OCI-LY7 (cell line): Measurements from ENCODE around the gene C1QA. TPM values are rescaled to one million over a fixed set of nuclear protein-coding genes. Genes with fewer than 3 reads are reported as not detected.

ENCODE experiments used
- BruUV-seq: library from RNA; stranded (reverse); fragments of 400-500 nt; replicated peaks from 2 replicates; lab custom pipeline; 2021; lab: Mats Ljungman, UMichigan
- CTCF ChIA-PET: fragments of 300-600 bp; sonication (Branson Sonifier 250); formaldehyde crosslinking; loops from one replicate; lab custom pipeline; 2022; ENCODE audit warnings: antibody characterized with exemption; ENCODE audit not compliant: unreplicated experiment; lab: Charles Lee
- POLR2A ChIA-PET: fragments of 300-600 bp; sonication (Branson Sonifier 250); formaldehyde crosslinking; loops from one replicate; lab custom pipeline; 2022; ENCODE audit warnings: antibody characterized with exemption; lab: Charles Lee
- DNase-seq: peaks from one replicate; pipeline ENCODE4 v3.0.0-alpha.2; 2015; ENCODE audit warnings: low spot score
- H2AFZ ChIP-seq: fragments of 200-600 bp; sonication (generic), shearing (Covaris generic); 2 replicates; pipeline ENCODE4 v1.6.1; 2014; ENCODE audit warnings: mild to moderate bottlenecking, antibody characterized with exemption, low read length, moderate library complexity
- H3K27ac ChIP-seq: fragments of 200-600 bp; sonication (generic); 2 replicates; pipeline ENCODE4 v1.5.1; 2014; ENCODE audit warnings: mixed run types, low read depth, mild to moderate bottlenecking, moderate library complexity, low read length, inconsistent platforms; ENCODE audit not compliant: poor library complexity, severe bottlenecking
- H3K36me3 ChIP-seq: fragments of 200-600 bp; sonication (generic); 2 replicates; pipeline ENCODE4 v1.6.1; 2014; ENCODE audit warnings: mild to moderate bottlenecking, antibody characterized with exemption, low read length, moderate library complexity, mixed read lengths; ENCODE audit not compliant: insufficient read depth
- H3K4me1 ChIP-seq: fragments of 200-600 bp; sonication (generic); 2 replicates; pipeline ENCODE4 v1.5.1; 2014; ENCODE audit warnings: mild to moderate bottlenecking, low read length; ENCODE audit not compliant: insufficient read depth, poor library complexity, severe bottlenecking
- H3K4me2 ChIP-seq: fragments of 200-600 bp; sonication (generic); 2 replicates; pipeline ENCODE4 v1.6.1; 2014; ENCODE audit warnings: mild to moderate bottlenecking, low read length
- H3K4me3 ChIP-seq: fragments of 200-600 bp; sonication (generic); 2 replicates; pipeline ENCODE4 v1.5.1; 2014; ENCODE audit warnings: mild to moderate bottlenecking, low read depth, low read length; ENCODE audit not compliant: poor library complexity, severe bottlenecking
- H3K79me2 ChIP-seq: fragments of 200-600 bp; sonication (generic); 2 replicates; pipeline ENCODE4 v1.6.1; 2016; ENCODE audit warnings: low read depth, mild to moderate bottlenecking, low read length, moderate library complexity, mixed read lengths; ENCODE audit not compliant: insufficient read depth
- H3K9me2 ChIP-seq: fragments of 200-600 bp; sonication (generic); 2 replicates; pipeline ENCODE4 v1.6.1; 2016; ENCODE audit warnings: mild to moderate bottlenecking, low read length, mixed read lengths; ENCODE audit not compliant: insufficient read depth
- H3K9me3 ChIP-seq: fragments of 200-600 bp; sonication (generic); 2 replicates; pipeline ENCODE4 v1.6.1; 2014; ENCODE audit warnings: mild to moderate bottlenecking, mixed run types, low read length, mixed read lengths
- H4K20me1 ChIP-seq: fragments of 200-600 bp; sonication (generic); 2 replicates; pipeline ENCODE4 v1.6.1; 2014; ENCODE audit warnings: mild to moderate bottlenecking, antibody characterized with exemption, low read length, moderate library complexity, mixed read lengths; ENCODE audit not compliant: insufficient read depth
- EZH2phosphoT487 ChIP-seq: fragments of 200-600 bp; sonication (generic); IDR thresholded peaks from 2 replicates; pipeline ENCODE4 v1.6.1; 2018; ENCODE audit warnings: low read depth, borderline replicate concordance, mild to moderate bottlenecking, mixed run types, antibody characterized with exemption, low read length, moderate library complexity, mixed read lengths
- intact Hi-C: fragments of 100-400 bp; cut with micrococcal nuclease; formaldehyde crosslinking; loops from one replicate; pipeline ENCODE4 v1.10.0; 2022; ENCODE audit not compliant: unreplicated experiment
- total RNA-seq, 2 experiments: library from RNA; depleted of rRNA in 1 of 2; stranded (reverse); fragments of >200 nt in 1 of 2; shearing (Covaris generic) in 1 of 2; gene quantifications; 2 replicates each; pipeline ENCODE4 v1.2.3, GENCODE V29; 2014 to 2022
- TF ChIP-seq, protein P1 (sequence below): fragments of 200-600 bp; sonication (generic); conservative IDR thresholded peaks from 2 replicates; pipeline ENCODE4 v1.5.1; 2014; ENCODE audit warnings: mild to moderate bottlenecking, antibody characterized with exemption, low read length, moderate library complexity, mixed read lengths

The C1QA gene
- total RNA-seq, 2 experiments from 2014 or later: not detected

DNA sequence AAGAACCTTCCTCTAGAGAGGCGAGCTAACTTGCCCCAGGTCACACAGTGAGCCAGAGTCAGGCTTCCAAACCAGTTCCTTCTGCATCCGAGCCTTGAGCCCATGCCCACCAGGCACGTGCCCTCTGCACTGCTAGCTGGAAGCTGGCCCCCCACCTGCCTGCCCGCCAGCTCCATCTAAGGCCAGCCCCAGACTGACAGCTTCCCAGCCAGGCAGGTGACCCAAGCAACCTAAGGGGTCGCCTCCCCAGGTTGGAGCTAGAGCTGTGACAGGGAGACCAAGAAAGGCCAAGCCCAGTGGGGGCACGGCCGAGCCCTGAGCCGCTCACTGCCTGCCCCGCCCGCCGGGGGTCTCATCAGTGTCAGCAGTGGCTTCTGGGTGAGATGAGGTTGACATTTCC, 19.9 kb upstream of the C1QA start:
- H3K4me1 ChIP-seq: no peaks in the 10 kb centered on the region
- ChIA-PET CTCF (no interaction called here), POLR2A (no interaction called here)
- H4K20me1 ChIP-seq: no peaks in the 10 kb centered on the region
- no peak for DNase-seq
- no peaks in the 10 kb centered on the region for H3K79me2 ChIP-seq
- no peak overlapping the region for H3K4me2 ChIP-seq
- H2AFZ ChIP-seq: no peak overlapping the region
- H3K9me2 ChIP-seq: no peaks in the 10 kb centered on the region
- BruUV-seq: no TSS peak
- TF ChIP-seq, protein P1, sequence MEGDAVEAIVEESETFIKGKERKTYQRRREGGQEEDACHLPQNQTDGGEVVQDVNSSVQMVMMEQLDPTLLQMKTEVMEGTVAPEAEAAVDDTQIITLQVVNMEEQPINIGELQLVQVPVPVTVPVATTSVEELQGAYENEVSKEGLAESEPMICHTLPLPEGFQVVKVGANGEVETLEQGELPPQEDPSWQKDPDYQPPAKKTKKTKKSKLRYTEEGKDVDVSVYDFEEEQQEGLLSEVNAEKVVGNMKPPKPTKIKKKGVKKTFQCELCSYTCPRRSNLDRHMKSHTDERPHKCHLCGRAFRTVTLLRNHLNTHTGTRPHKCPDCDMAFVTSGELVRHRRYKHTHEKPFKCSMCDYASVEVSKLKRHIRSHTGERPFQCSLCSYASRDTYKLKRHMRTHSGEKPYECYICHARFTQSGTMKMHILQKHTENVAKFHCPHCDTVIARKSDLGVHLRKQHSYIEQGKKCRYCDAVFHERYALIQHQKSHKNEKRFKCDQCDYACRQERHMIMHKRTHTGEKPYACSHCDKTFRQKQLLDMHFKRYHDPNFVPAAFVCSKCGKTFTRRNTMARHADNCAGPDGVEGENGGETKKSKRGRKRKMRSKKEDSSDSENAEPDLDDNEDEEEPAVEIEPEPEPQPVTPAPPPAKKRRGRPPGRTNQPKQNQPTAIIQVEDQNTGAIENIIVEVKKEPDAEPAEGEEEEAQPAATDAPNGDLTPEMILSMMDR: no peak
- TF ChIP-seq EZH2phosphoT487: no peak
- H3K9me3 ChIP-seq: no peaks in the 10 kb centered on the region
- H3K36me3 ChIP-seq: no peaks in the 10 kb centered on the region
- intact Hi-C loops: no loop called here
- no peak overlapping the region for H3K4me3 ChIP-seq
- no peak overlapping the region for H3K27ac ChIP-seq

DNA sequence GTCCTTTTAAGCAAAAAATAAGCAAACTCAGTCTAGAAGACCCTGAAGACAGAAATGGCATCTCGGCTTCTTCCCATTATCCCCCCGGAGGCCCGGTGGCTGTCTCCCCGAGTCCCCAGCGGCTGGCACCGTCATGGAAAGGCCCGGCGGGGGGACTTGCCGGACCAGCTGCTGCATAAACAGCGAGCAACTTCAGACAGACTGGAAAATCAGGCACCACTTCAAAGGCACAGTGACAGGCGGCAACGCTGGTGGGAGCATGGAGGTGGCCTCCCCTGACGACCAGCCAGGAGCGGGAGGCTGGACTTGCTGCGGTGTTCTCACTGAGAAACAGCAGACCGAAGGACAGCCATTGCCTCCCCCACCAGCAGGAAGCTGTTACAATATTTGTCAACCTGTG, 18.4 kb upstream of the C1QA start:
- intact Hi-C loops: no loop called here
- no peak overlapping the region for H3K27ac ChIP-seq

DNA sequence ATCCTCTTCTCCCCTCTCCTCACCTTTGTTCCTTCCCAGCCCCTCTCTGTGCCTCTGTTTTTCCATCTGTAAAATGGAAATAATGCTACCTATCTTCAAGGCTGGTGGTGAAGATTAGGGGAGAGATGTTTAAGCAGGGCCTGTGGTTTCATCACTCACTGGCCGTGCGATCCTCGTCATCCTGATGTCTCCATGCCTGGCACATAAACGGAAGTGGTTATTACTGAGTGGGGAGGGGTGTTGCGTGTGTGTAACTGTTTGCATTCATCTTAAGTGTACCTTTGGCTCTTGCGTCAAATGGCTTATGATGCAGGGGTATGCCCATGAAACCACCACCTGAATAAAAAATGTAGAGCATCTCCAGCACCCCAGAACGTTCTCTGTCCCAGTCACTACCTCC, 17.2 kb upstream of the C1QA start:
- H4K20me1 ChIP-seq: no peaks in the 10 kb centered on the region
- POLR2A ChIA-PET: no interaction called here
- H3K4me2 ChIP-seq: no peak overlapping the region
- no peak overlapping the region for H2AFZ ChIP-seq
- intact Hi-C loops: no loop called here
- no TSS peak for BruUV-seq
- no peaks in the 10 kb centered on the region for H3K9me2 ChIP-seq
- H3K27ac ChIP-seq: no peak overlapping the region
- CTCF ChIA-PET: no interaction called here
- no peaks in the 10 kb centered on the region for H3K36me3 ChIP-seq
- no peak for DNase-seq
- H3K4me1 ChIP-seq: no peaks in the 10 kb centered on the region
- H3K9me3 ChIP-seq: no peaks in the 10 kb centered on the region
- TF ChIP-seq EZH2phosphoT487: no peak
- TF ChIP-seq, protein P1: no peak
- no peaks in the 10 kb centered on the region for H3K79me2 ChIP-seq
- no peak overlapping the region for H3K4me3 ChIP-seq

More for the DNA sequence above, 18.4 kb upstream of the C1QA start:
- H3K36me3 ChIP-seq: no peaks in the 10 kb centered on the region
- no peak overlapping the region for H3K4me3 ChIP-seq
- ChIA-PET CTCF (no interaction called here), POLR2A (no interaction called here)
- no peaks in the 10 kb centered on the region for H3K79me2 ChIP-seq
- no peak for TF ChIP-seq EZH2phosphoT487
- TF ChIP-seq, protein P1: no peak
- BruUV-seq: no TSS peak
- H4K20me1 ChIP-seq: no peaks in the 10 kb centered on the region
- H3K4me2 ChIP-seq: no peak overlapping the region
- H3K4me1 ChIP-seq: no peaks in the 10 kb centered on the region
- H2AFZ ChIP-seq: no peak overlapping the region
- no peaks in the 10 kb centered on the region for H3K9me3 ChIP-seq
- no peak for DNase-seq
- H3K9me2 ChIP-seq: no peaks in the 10 kb centered on the region
